LoVo (cell line): Measurements from ENCODE around the gene DYRK1B.
"Not testable (repeated sequence)": the region's sequence is repeated elsewhere in the genome, so short reads cannot be mapped to it uniquely, and the experiment has no call there.

ENCODE experiments used
- DNase-seq: peaks from one replicate; pipeline ENCODE4 v3.0.0-alpha.2; 2016; ENCODE audit warnings: low spot score

The DYRK1B gene

DNA sequence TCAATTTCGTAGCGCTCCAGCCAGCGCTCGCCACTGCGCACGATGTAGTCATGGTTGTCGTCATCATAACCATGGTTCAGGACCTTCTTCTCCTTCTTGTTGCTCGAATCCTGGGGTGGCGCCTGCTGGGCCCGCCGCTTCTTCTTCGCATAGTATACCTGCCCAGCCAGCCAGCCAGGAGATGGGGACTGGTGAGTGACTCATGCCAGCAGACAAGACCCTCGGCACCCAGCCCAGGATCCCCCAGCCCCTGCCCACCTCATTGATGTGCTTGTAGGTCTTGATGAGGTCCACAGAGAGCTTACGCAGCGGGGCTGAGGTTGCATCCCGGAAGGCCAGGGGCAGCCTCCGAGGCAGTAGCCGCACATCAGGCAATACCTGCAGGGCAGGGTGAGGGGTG lies 3.6 kb downstream of the DYRK1B start:
- no peak for DNase-seq

- DNase-seq, result no peak
These were observed 4.2 kb downstream of the DYRK1B start for GRCh38 chr19:39829702-39830275.

DNA sequence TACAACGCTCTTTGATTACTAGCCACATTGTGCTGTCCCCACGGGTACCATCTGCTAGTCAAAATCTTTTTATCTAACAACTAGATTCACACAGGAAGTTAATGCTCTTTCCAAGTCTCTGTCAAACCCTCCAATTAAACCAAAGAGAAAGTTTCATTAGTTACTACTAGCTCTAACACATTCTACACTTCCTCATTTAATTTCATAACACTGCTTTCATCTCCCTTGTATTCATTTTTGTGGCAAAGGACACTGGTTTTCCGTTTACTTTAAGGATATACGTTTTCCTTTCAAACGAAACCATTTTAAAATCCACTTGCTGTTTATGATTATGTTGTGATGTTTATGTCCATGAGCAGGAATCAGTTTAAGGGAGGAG lies 5.3 kb downstream of the DYRK1B start:
- no peak for DNase-seq

DNA sequence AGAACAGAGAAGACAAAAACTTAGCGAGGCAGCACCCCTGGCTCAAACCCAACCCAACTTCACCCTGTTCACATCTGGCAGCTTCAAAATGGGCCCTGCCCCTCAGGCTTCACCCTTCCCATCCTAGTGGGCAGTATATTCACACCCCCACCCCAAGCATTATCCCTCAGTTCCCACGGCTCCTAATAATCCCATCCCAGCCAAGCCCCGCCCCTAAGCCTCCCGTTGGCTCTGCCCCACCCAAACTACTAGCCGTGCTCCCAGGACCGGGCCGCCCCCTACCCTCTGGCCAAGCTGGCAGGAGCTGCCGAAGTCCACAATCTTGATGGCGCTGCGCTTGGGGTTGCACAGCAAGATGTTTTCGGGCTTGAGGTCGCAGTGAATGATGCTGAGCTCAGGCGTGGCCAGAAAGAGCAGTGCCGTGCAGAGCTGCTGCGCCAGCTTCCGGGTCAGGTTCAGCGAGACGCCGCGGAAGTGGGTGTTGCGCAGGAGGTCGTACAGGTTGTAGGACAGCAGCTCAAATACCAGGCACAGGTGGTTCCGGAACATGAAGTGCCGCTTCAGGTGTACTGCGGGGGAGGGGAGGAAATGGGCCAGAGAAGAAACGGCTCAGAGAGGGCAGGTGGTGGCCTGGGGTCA lies 5.8 kb downstream of the DYRK1B start:
- no peak for DNase-seq

GRCh38 chr19:39827216-39827615 lies 6.7 kb downstream of the DYRK1B start:
- DNase-seq, result no peak

GRCh38 chr19:39826311-39826945 lies 7.5 kb downstream of the DYRK1B start:
- no peak for DNase-seq

GRCh38 chr19:39825531-39826076 lies 8.4 kb downstream of the DYRK1B start:
- DNase-seq, result no peak

DNA sequence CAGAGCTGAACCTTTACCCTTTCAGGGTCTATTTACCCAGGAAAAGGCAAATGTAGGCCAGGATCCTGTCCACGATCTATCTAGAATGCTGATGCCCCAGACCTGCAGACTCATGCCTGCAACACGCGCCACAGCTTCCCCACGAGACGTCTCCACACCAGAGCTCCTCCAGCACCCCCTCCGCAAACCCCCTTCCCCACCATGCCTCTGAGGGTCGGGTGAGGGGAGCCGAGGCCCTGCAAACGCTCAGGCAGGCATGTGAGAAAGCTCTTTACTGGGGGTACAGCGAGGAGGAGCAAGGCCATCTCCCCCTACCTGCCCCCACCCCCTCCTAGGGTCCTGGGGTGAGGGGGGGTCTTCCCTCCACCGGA lies 8.9 kb downstream of the DYRK1B start:
- DNase-seq, result no peak

GRCh38 chr19:39824143-39825092 lies 9.5 kb downstream of the DYRK1B start:
- no peak for DNase-seq

- no peak for DNase-seq
These were observed 10.3 kb downstream of the DYRK1B start for GRCh38 chr19:39823686-39824085.

- no peak for DNase-seq
These were observed 13.3 kb downstream of the DYRK1B start for GRCh38 chr19:39820696-39821095.

GRCh38 chr19:39819786-39820185 lies 14.2 kb downstream of the DYRK1B start:
- no peak for DNase-seq

- DNase-seq, result no peak
These were observed 15.3 kb downstream of the DYRK1B start for GRCh38 chr19:39818626-39819097.

DNA sequence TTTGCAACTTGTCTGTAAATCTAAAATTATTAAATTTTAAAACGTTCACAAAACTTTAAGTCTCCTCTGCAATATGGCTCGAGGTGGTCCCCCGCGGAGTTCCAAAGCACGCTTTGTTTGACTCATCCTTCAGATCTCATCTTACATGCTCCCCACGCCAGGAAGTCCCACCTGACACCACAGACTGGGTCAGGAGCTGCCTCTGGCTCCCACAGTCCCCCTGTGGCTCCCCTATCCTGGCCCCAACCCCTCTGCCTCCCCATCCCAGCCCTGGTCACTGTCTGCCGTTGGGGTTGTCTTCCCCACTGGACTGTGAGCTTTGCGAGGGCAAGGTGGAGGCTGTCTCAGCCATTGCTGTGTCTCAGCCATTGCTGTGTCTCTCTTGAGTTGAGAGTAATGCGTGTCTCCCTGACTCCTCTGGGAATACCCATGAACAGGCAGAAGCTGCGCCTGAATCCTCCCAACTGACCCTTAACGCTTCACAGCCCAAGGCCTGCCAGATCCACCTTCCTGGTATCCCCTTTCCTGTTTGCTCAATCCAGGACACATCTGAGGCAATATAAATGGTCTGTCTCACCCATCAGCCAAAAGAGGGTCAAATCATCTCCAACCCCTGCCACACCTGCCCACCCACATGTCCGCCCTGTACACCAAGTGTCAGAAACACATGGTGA lies 15.9 kb downstream of the DYRK1B start:
- DNase-seq, result no peak

GRCh38 chr19:39816287-39817048 lies 17.5 kb downstream of the DYRK1B start:
- DNase-seq, result no peak

DNA sequence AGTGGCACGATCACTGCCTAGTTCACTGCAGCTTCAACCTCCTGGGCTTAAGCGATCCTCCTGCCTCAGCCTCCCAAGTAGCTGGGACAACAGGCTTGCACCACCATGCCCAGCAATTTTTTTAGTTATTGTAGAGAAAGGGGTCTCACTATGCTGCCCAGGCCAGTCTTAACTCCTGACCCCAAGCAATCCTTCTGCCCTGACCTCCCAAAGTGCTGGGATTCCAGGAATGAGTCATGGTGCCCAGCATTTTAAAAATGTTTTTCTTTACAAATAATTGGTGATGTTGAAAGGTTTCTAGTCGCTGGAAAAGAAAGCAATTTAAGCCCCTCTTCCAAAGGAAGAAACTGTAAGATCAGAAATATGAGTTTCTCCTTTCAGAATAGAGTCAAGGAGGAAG lies 19.4 kb downstream of the DYRK1B start:
- DNase-seq, result no peak

- not testable (repeated sequence) for DNase-seq
These were observed 19.9 kb downstream of the DYRK1B start for GRCh38 chr19:39814111-39814510.

DNA sequence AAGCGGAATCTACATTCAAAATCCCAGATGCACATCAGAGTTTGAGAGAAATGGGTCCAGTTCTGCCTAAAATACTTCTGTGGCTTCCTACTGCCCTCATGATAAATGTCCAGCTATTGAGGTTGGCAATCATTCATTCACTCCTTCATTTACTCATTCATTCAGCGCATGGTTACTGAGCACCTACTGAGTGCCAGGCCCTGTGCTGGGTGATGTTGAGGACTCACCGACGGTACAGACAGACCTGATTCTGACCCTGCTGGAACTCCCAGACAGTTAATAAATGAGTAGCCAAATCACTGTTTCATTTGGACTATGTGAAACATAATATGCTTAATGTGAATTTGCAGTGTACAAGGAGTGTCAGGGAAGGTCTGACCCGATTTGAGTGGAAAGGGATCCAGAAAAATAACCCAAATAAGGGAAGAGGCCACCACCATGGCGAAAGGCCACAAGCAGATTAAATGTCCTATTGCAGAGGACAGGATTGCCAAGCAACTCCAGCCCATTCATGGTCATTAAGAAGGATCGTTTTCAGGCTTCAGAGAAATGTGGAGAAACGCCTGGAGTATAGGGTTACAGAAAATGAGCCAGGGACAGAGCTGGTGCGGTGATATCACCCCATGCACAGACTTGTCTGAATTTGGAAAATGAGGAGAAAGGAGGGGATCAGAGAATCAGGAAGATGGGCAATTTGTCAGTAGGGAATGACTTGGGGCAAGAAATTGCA lies 20.5 kb downstream of the DYRK1B start:
- no peak for DNase-seq

DNA sequence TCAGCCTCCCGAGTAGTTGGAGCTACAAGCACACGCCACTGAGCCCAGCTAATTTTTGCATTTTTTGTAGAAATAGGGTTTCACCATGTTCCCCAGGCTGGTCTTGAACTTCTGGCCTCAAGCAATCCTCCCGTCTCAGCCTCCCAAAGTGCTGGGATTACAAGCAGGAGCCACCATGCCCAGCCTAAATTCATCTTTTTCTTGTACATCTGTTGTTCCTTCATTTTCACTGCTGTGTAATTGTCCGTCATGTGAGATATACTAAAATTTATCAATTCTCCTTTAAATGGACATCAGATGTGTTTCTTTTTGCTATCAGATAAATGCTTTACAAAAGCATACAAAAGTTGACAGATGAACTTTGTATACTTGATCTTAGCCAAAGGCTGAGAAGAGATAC lies 22.9 kb downstream of the DYRK1B start:
- DNase-seq, result no peak

DNA sequence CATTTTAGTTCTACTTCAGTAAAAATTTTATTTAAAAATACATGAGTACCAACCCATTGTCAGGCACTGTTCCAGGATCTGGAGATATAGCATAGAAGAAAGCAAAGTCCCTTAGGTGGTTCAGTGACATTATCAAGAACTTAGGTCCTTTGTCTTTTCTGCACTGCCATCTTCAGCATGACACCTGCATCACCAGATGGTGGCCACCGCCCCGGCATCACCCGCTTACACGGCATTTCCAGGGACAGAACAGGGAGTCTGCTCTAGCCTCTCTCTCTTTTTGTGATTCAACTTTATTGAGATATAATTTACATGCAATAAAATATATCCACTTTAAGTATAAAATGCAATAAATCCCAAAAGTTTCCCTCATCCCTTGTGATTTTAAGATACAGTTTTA lies 23.5 kb downstream of the DYRK1B start:
- DNase-seq, result no peak
